K562 (cell line): ENCODE measurements around the gene SOX6. TPM values are rescaled to one million over a fixed set of nuclear protein-coding genes. Genes with fewer than 3 reads are reported as not detected.

Experiments
- ATAC-seq: fragments of 200-7000 bp; cut with Tn5 transposase; 3 replicates; pipeline ENCODE4 v1.9.1; 2020; ENCODE audit warnings: moderate library complexity
- BruUV-seq: library from RNA; stranded (reverse); fragments of 400-500 nt; replicated peaks from 2 replicates; lab custom pipeline; 2021; lab: Mats Ljungman, UMichigan
- CTCF ChIA-PET: fragments of 300-600 bp; formaldehyde crosslinking; extraction: SDS; loops from one replicate; lab custom pipeline; 2021; ENCODE audit warnings: low intra/inter-chr PET ratio; lab: Yijun Ruan, JAX
- POLR2A ChIA-PET: fragments of 300-600, 350-650 bp; sonication (Branson Sonifier 250); formaldehyde crosslinking; extraction: SDS; loops from one replicate; lab custom pipeline; 2021; ENCODE audit warnings: antibody characterized with exemption, inconsistent platforms; lab: Yijun Ruan, JAX
- DNase-seq, 4 experiments: peaks; one replicate each; pipeline versions ENCODE4 v3.0.0 to v3.0.0-alpha.2; 2011 to 2018; ENCODE audit warnings: low spot score in 3 of 4, mixed read lengths in 3 of 4; ENCODE audit errors: extremely low read depth in 1 of 4
- FAIRE-seq: peaks from 2 replicates; lab custom pipeline; 2011; peaks lifted over from hg19 to GRCh38; lab: Jason Lieb, UNC
- H2AFZ ChIP-seq: 2 replicates; pipeline ENCODE4 v1.6.0; 2011; ENCODE audit warnings: low read depth, low read length, control low read depth, inconsistent platforms
- H3K27ac ChIP-seq: fragments of 200-600 bp; 3 replicates; pipeline ENCODE4 v1.8.0; 2011; ENCODE audit warnings: low read depth, mild to moderate bottlenecking, control low read depth, inconsistent platforms, low read length, moderate library complexity, mixed read lengths; ENCODE audit errors: extremely low read depth
- H3K27me3 ChIP-seq, 2 experiments: fragments of 300-600 bp in 1 of 2; 2 replicates in 1 of 2; 3 replicates in 1 of 2; pipeline versions ENCODE4 v1.6.0 to v1.8.0; 2011; ENCODE audit warnings: inconsistent platforms in 2 of 2, low read length in 2 of 2, mild to moderate bottlenecking in 1 of 2, mixed read lengths in 1 of 2, moderate library complexity in 1 of 2; ENCODE audit not compliant: control insufficient read depth in 2 of 2, insufficient read depth in 2 of 2
- H3K36me3 ChIP-seq: fragments of 300-600 bp; 3 replicates; pipeline ENCODE4 v1.8.0; 2011; ENCODE audit warnings: mild to moderate bottlenecking, low read length, inconsistent platforms; ENCODE audit not compliant: control insufficient read depth, insufficient read depth
- H3K4me1 ChIP-seq, 2 experiments: fragments of 200-600 bp in 1 of 2; replicated peaks in 1 of 2; 2 replicates in 1 of 2; 3 replicates in 1 of 2; pipeline versions ENCODE4 v1.5.1 to v1.8.0; 2011; ENCODE audit warnings: inconsistent platforms in 2 of 2, low read length in 2 of 2, mild to moderate bottlenecking in 1 of 2, mixed read lengths in 1 of 2, moderate library complexity in 1 of 2; ENCODE audit not compliant: control insufficient read depth in 2 of 2, insufficient read depth in 2 of 2
- H3K4me2 ChIP-seq: 2 replicates; pipeline ENCODE4 v1.6.1; 2011; ENCODE audit warnings: low read length, control low read depth, inconsistent platforms, mixed read lengths; ENCODE audit not compliant: insufficient read depth
- H3K4me3 ChIP-seq: fragments of 200-600 bp; sonication (generic), shearing (Covaris generic); 2 replicates; pipeline ENCODE4 v1.5.1; 2016; ENCODE audit warnings: control low read depth, inconsistent platforms
- H3K79me2 ChIP-seq: fragments of 200-600 bp; 3 replicates; pipeline ENCODE4 v1.8.0; 2011; ENCODE audit warnings: low read length, inconsistent platforms; ENCODE audit not compliant: control insufficient read depth, insufficient read depth
- H3K9ac ChIP-seq, 2 experiments: 2 replicates each; pipeline versions ENCODE4 v1.6.0 to v1.6.1; 2011; ENCODE audit warnings: low read depth in 2 of 2, low read length in 2 of 2, control low read depth in 1 of 2, inconsistent platforms in 1 of 2, mild to moderate bottlenecking in 1 of 2, mixed read lengths in 1 of 2; ENCODE audit not compliant: insufficient read depth in 1 of 2
- H3K9me1 ChIP-seq: one replicate; pipeline ENCODE4 v1.6.0; 2011; ENCODE audit warnings: inconsistent platforms, mild to moderate bottlenecking, low read length, moderate library complexity; ENCODE audit not compliant: control insufficient read depth, insufficient read depth
- H3K9me3 ChIP-seq: replicated peaks from 2 replicates; pipeline ENCODE4 v1.5.1; 2011; ENCODE audit warnings: low read depth, low read length, inconsistent platforms; ENCODE audit not compliant: control insufficient read depth, insufficient read depth
- H4K20me1 ChIP-seq: replicated peaks from 2 replicates; pipeline ENCODE4 v1.6.1; 2011; ENCODE audit warnings: low read length, inconsistent platforms, mixed read lengths; ENCODE audit not compliant: control insufficient read depth, insufficient read depth
- ATF4 ChIP-seq: fragments of 450-650 bp; formaldehyde crosslinking; IDR thresholded peaks from 2 replicates; pipeline ENCODE4 v1.4.0; 2022; ENCODE audit warnings: mild to moderate bottlenecking, moderate library complexity
- CBFA2T3 ChIP-seq: fragments of 450-650 bp; IDR thresholded peaks from 2 replicates; pipeline ENCODE4 v1.6.1; 2017
- CREM ChIP-seq: IDR thresholded peaks from 2 replicates; pipeline ENCODE4 v1.6.1; 2014; ENCODE audit warnings: antibody characterized with exemption, low read depth
- FOSL1 ChIP-seq: fragments of 200-800 bp; sonication (Bioruptor generic); conservative IDR thresholded peaks from 2 replicates; pipeline ENCODE4 v1.6.1; 2016; ENCODE audit warnings: missing genetic modification characterization, missing compliant biosample characterization
- MAX ChIP-seq: sonication (generic); formaldehyde crosslinking; IDR thresholded peaks from 2 replicates; pipeline ENCODE4 v1.9.0; 2022; ENCODE audit warnings: mild to moderate bottlenecking, missing genetic modification reagents
- NEUROD1 ChIP-seq: fragments of 150-350 bp; IDR thresholded peaks from 2 replicates; pipeline ENCODE4 v1.6.1; 2014; ENCODE audit warnings: borderline replicate concordance, low read length, low read depth; ENCODE audit not compliant: partially characterized antibody
- NFXL1 ChIP-seq: fragments of 450-650 bp; formaldehyde crosslinking; IDR thresholded peaks from 2 replicates; pipeline ENCODE4 v1.4.0; 2021; ENCODE audit warnings: mild to moderate bottlenecking
- NR2F6 ChIP-seq: fragments of 450-650 bp; formaldehyde crosslinking; IDR thresholded peaks from 2 replicates; pipeline ENCODE4 v1.4.0; 2020; ENCODE audit warnings: mild to moderate bottlenecking
- POLR2B ChIP-seq: fragments of 450-650 bp; IDR thresholded peaks from 2 replicates; pipeline ENCODE4 v1.6.1; 2018; ENCODE audit warnings: low read depth; ENCODE audit not compliant: partially characterized antibody
- PYGO2 ChIP-seq: fragments of 450-650 bp; IDR thresholded peaks from 2 replicates; pipeline ENCODE4 v1.6.1; 2016; ENCODE audit warnings: mild to moderate bottlenecking, missing genetic modification characterization, moderate library complexity, missing compliant biosample characterization
- RREB1 ChIP-seq: fragments of 250-450 bp; sonication (Bioruptor Pico); IDR thresholded peaks from 2 replicates; pipeline ENCODE4 v1.4.0; 2020
- ZBED1 ChIP-seq: IDR thresholded peaks from 2 replicates; pipeline ENCODE4 v1.6.1; 2014
- ZNF133 ChIP-seq: fragments of 250-450 bp; sonication (Bioruptor Pico); IDR thresholded peaks from 2 replicates; pipeline ENCODE4 v1.4.0; 2020; ENCODE audit warnings: mild to moderate bottlenecking
- ZNF23 ChIP-seq: fragments of 250-450 bp; sonication (Bioruptor Pico); IDR thresholded peaks from 2 replicates; pipeline ENCODE4 v1.4.0; 2020; ENCODE audit warnings: mild to moderate bottlenecking
- WGBS: fragments of 100-300 bp; shearing (Covaris generic); methylation state at CpG from one replicate; pipeline ENCODE4 v1.1.6; 2016; ENCODE audit warnings: low coverage, mixed read lengths; ENCODE audit not compliant: insufficient coverage; ENCODE audit errors: missing lambda C conversion rate; 5-methylcytosine and 5-hydroxymethylcytosine counted together
- in situ Hi-C: fragments of 300-500 bp; cut with MboI; formaldehyde crosslinking; loops from 4 replicates; pipeline ENCODE4 v1.15.0; 2018; ENCODE audit warnings: inconsistent platforms, mixed read lengths
- intact Hi-C: fragments of 100-400 bp; cut with micrococcal nuclease; formaldehyde crosslinking; loops from 2 replicates; pipeline ENCODE4 v1.14.2; 2022
- polyA plus RNA-seq, 8 experiments: library from polyadenylated mRNA; depleted of rRNA in 4 of 8; stranded (reverse) in 5 of 8; unstranded in 3 of 8; fragments of >200 nt; fragmentation: Nextera tagmentation in 2 of 8; fragmentation: Illumina TruSeq in 1 of 8; extraction: Ambion mirVana in 2 of 8; extraction: Trizol in 1 of 8; gene quantifications; 2 replicates each; pipeline versions ENCODE4 v1.2.1 to v1.2.3, GENCODE V29; 2011 to 2014; ENCODE audit warnings: inconsistent platforms in 1 of 8, missing spikeins in 1 of 8
- total RNA-seq, 7 experiments: library from RNA; depleted of rRNA in 6 of 7; stranded (reverse); fragments of >200 nt in 6 of 7; fragmentation: Illumina TruSeq in 2 of 7; extraction: Trizol in 2 of 7; gene quantifications; 2 replicates each; pipeline versions ENCODE4 v1.2.1 to v1.2.3, GENCODE V29; 2011 to 2021; ENCODE audit warnings: low replicate concordance in 1 of 7

SOX6 gene
- total and polyA plus RNA-seq, 9 of the 15 experiments (the other 6 are each of a cell fraction or from before 2014, with no cell fraction given): 0.89 to 8.7 (median 5.7) TPM

GRCh38 chr11:16326679-16327297 is 29.6 kb downstream of the SOX6 start:
- POLR2A ChIA-PET: interaction anchor here (1.2 kb wide), 1 partner anchor 11 kb away, joined by 5 read pairs; no protein-coding TSS in a partner anchor
- peak overlapping the region; percentile 29 for H3K4me2 ChIP-seq
- peak; percentile 69 for FAIRE-seq
- no peaks in the 10 kb centered on the region for H3K27me3 ChIP-seq
- no peaks in the 10 kb centered on the region; the same call in 1 of the 2 replicates for H3K9me3 ChIP-seq
- no peak overlapping the region for H3K9ac ChIP-seq
- H3K4me3 ChIP-seq: no peak overlapping the region
- no peaks in the 10 kb centered on the region for H4K20me1 ChIP-seq
- peak in 1 of 4 experiments; percentile 60 for DNase-seq
- CTCF ChIA-PET: no interaction called here
- H3K27ac ChIP-seq: peak overlapping the region; percentile 13; the same call in 1 of the 3 replicates
- intact Hi-C loops: no loop called here
- peaks cover 0 to 4% of the 10 kb centered on the region in 2 experiments; a peak in 2 of 5 replicates for H3K4me1 ChIP-seq
- H3K36me3 ChIP-seq: no peaks in the 10 kb centered on the region
- H3K79me2 ChIP-seq: no peaks in the 10 kb centered on the region
- H3K9me1 ChIP-seq: no peaks in the 10 kb centered on the region
- peak; percentile 85 for ATAC-seq
- in situ Hi-C loops: no loop called here
- no TSS peak for BruUV-seq
- 0 out of 2 replicates have a peak overlapping the region, but pooled peaks have one; percentile 10 for H2AFZ ChIP-seq
- WGBS: 13% methylated on average over 4 of the region's 4 CpGs
- TF ChIP-seq ATF4 (CRISPR knock-in tag) (no peak), PYGO2 (no peak), ZNF133 (CRISPR knock-in tag) (no peak), ZBED1 (no peak), CBFA2T3 (peak; percentile 31; the same call in 1 of the 2 replicates), NR2F6 (CRISPR knock-in tag) (no peak), RREB1 (CRISPR knock-in tag) (no peak), FOSL1 (tag) (peak; percentile 28; the same call in 1 of the 2 replicates), POLR2B (no peak), MAX (CRISPR knock-in tag) (no peak), NFXL1 (CRISPR knock-in tag) (no peak), NEUROD1 (no peak), ZNF23 (no peak), CREM (no peak)
